T-helper 22 cell (primary cell): ENCODE measurements around the gene NR2C2AP.
"Not testable (repeated sequence)": the region's sequence is repeated elsewhere in the genome, so short reads cannot be mapped to it uniquely, and the experiment has no call there.

Experiments used
- DNase-seq: peaks from one replicate; pipeline ENCODE4 v3.0.0-alpha.2; 2020; ENCODE audit warnings: low read depth

NR2C2AP gene

GRCh38 chr19:19181488-19181998, 21.7 kb downstream of the NR2C2AP start:
- DNase-seq = no peak

DNA sequence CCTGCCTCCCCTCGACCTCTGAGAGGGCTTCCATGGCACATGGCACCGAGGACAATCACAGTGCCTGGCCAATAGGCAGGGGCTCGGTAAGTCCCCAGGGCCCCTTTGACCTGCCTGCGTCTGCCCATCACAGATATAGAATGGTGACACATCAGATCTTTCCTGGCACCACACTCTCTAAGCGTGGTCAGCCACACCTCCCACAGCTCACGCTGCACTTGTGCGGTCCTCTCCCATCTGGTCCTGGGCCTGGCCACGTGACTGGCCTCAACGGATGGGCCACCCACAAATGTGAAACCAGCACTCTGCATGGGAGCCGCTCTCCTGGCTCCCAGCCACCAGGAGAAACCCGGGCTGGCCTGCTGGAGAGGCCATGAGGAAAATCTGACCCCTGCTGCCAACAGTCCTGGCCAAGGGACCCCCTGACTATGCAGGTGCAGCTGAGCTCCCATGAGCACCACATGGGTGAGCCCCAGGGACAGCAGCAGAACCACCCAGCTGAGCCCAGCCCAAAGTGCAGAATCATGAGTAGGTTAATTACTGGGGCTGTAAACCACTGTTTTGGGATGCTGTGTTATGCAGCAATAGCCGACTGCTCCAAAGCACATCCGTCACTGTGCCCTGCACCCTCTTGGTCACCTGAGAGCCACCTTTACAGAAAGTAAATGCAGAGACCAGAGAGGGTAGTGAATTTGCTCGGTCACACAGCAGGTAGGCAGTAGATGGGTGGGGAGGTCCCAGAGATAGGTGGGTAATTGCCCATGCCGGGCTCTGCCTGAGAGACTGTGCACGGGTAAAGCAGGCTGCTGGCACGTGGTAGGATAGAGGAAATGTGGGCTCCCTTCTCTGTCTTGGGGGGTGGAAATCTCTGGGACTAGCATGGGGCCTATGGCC, 23.4 kb downstream of the NR2C2AP start:
- no peak for DNase-seq

DNA sequence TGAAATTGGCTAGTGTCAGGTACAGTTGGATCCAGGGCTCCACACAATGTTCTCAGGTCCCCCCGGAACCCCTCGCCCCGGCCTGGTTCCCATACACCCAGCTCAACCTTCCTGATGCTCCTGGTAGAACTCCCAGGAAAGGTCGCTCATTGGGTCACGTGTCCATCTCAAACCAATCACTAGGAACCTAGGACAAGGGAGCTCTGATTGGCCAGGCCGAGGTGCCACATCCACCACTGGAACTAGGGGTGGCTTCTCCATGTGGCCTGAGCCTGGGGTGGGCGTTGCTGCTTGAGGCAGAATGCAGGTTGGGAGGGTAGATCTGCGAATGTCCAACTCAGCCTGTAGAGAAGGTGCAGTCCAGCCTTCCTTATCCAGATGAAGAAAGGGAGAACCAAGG, 26.3 kb downstream of the NR2C2AP start:
- no peak for DNase-seq

DNA sequence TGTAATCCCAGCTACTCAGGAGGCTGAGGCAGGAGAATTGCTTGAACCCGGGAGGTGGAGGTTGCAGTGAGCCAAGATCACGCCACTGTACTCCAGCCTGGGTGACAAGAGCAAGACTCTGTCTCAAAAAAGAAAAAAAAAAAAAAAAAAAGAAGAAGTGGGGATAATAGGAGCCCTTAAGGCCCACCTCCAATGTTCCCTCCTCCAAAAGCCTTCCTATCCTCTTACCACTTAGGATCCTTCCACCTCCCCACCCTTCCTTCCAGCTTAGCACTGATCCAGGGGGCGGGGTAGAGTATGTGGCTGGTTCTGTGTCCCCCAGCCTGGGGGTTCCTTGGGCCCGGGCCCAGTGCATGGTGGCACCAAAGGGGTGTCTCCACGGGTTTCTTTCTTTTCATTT, 30.0 kb downstream of the NR2C2AP start:
- DNase-seq = not testable (repeated sequence)

- DNase-seq = no peak
These were observed 31.2 kb downstream of the NR2C2AP start for GRCh38 chr19:19171821-19172532.

DNA sequence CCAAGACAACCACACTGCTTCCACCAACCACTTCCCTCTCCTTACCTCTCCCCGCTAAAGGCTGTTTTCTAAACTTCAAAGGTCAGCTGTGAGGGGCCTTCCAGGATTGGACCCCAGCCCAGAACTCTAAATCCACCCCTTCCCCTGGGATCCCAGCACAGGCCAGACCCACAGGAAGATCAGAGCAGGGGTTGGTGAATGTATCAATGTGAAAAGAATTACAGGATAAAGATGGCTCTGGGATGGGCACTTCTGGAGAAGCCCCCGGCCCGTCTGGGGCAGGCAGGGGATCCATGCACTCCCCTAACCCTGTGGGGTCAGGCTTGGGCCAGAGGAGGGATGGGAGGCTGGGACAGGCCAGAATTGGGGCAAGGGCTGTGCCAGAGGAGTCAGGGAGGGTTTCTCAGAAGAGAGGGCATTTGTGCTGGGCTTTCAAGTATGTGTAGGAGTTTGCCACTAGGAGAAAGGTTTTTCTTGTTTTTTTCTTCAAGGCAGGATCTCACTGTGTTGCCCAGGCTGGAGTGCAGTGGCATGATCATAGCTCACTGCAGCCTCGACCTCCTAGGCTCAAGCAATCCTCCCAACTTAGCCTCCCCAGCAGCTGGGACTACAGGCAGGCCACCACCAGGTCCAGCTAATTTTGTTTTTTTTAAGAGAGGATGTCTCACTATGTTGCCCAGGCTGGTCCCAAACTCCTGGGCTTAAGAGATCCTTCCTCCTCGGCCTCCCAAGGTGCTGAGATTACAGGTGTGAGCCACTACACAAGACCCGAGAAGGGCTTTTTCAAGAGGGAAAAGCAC, 32.1 kb downstream of the NR2C2AP start:
- DNase-seq = no peak

DNA sequence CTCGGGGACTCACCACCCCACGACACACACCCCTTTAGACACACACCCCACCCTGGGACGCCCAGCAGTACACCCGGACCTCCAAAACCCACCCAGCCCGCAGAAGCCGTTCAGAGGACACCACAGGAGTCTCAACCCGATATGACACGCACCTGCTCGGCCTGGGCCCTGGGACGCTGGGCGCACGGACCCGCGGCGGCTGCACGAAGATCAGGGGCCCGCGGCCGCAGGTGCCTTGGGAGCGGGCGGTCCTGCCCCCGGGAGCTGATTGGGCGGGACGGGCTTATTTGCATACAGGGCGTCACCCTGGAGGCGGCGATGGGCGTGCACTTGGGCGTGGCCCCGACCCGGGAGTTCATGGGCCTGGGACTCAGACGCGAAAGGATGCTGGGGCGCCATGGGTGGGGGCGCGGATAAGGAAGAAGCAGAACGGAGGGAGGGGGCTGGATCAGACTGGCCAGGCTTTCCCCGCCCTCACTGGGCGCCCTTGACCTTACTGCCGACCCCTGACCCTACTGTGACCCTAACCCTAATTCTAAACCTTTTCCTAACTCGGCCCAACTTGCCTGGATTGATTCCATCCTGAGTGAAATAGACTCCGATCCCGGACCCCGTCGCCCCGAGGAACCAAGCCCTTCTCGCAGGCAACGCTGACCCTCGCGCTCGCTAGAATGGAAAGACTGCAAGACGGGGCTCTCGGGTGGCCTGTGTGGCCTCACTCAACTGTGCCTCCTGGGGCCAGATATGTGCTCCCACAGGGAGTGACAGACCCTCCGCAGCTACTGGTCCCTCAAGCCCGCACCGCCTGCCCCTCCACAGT, 33.0 kb downstream of the NR2C2AP start, which contains the start of gene MEF2B:
TSS of gene MEF2B (minus strand) at position 211 of the 820 bp plus-strand sequence. CDS start 19,528 bp downstream, outside the sequence.
- DNase-seq = peak; percentile 64

DNA sequence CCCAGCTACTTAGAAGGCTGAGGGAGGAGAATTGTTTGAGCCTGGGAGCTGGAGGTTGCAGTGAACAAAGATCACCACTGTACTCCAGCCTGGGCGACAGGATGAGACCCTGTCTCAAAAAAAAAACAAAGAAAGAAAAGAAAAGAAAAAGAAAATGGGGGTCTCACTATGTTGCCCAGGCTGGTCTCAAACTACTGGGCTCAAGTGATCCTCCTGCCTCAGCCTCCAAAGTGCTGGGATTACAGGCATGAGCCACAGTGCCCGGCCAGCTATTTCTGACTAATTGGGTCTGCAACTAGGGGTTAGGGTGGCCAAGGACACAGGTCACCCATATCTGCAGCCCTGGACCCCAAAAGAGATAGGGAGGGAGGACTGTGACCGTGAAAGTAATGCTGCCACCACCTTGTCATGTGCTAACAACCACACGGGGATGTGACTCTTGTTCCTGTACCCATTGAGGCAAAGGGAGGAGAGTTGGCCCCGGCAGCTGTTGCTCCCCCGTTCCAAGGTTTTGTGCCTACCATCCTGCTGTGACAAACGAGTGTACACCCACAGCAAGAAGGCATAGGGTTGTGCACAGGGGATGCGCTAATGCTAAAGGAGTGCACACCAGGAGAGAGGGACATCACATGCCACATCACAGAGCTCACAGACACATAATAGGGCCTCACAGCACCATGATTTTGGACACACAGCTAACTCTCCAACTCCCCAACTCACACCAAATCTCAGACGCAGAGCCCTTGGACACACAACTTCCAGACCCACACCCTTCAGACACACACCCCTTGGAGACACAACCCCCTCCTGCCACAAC, 33.8 kb downstream of the NR2C2AP start:
- no peak for DNase-seq

- no peak for DNase-seq
These were observed 35.6 kb downstream of the NR2C2AP start for GRCh38 chr19:19167612-19168011.

GRCh38 chr19:19165396-19165795, 37.8 kb downstream of the NR2C2AP start:
- no peak for DNase-seq

- DNase-seq = no peak
These were observed 40.7 kb downstream of the NR2C2AP start for GRCh38 chr19:19162495-19162894.

GRCh38 chr19:19160461-19161035, 42.7 kb downstream of the NR2C2AP start:
- no peak for DNase-seq

DNA sequence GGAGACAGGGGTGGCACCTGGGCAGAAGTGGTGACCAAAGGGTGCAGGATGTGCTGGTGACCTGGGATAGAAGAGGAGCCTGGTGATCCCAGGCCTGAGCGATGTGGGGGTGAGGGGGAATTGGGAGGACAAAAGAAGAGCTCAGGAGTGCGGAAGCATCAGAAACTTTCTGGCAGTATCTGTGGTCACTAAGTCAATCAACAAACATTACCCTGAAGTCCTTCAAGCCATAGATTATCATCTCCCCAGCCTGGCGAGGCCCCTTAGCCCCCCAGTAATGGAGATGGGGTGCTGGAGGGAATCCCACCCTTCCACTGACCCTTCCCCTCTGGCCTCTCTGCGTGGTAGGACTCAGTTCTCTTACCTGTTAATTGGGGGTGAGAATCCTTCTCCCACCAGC, 43.7 kb downstream of the NR2C2AP start:
- DNase-seq = no peak

DNA sequence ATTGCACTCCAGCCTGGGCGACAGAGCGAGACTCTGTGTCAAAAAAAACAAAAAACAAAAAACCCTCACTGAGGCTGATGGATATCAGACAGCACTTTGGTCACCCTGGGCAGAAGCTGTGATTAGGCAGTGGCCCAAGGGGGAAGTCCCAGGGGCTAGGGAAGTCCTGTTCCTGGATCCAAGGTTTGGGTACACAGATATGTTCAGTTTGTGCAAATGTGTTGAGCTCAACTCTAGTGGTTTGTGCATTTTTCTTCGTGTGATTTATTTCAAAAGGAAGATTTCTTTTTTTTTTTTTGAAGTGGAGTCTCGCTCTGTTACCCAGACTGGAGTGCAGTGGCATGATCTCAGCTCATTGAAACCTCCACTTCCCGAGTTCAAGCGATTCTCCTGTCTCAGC, 45.4 kb downstream of the NR2C2AP start:
- DNase-seq = no peak

- DNase-seq = no peak
These were observed 47.6 kb downstream of the NR2C2AP start for GRCh38 chr19:19155495-19156219.

DNA sequence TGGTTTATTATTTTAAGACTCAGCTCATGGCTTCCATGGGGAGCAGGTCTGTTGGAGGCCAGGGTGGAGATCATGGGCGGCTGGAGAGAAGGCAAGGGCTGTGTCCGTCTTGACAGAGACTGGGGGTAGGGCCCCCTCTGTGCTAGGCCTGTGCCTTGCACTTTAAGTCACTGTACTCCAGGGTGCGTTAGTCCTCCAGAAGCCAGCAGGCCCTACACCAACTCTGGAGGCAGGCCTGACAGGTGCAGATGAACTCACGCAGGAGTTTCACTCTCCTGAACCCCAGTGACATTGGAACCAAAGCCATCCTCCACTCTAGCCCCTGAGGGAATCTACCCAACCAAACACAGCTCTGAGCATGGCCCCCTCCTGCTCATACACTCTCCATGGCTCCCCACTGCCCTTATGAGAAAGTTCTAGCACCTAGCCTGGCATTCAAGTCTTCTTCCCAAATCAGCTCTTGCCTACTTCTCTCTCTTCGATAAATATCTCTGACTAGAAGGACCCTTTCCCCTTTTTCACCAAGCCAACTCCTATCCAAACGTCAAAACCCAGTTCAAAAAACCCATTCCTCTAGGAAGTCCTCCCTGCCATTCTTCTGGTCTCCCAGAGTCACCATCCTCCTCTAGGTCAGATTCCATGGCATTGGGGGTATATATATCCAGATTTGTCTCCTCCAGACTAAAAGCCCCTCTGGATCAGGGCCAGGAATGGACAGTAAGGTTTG, 48.3 kb downstream of the NR2C2AP start:
- no peak for DNase-seq

GRCh38 chr19:19152668-19153384, 50.4 kb downstream of the NR2C2AP start:
- no peak for DNase-seq

- DNase-seq = no peak
These were observed 51.8 kb downstream of the NR2C2AP start for GRCh38 chr19:19151418-19151817.
